Tracheal epithelial cell (primary cell): ENCODE data around the gene LNPK. TPM values are rescaled to one million over a fixed set of nuclear protein-coding genes. Genes with fewer than 3 reads are reported as not detected.

Source experiments
- total RNA-seq: library from RNA; depleted of rRNA; stranded (reverse); fragments of >200 nt; gene quantifications from 2 replicates; pipeline ENCODE4 v1.2.1, GENCODE V29; 2014

The LNPK gene, protein sequence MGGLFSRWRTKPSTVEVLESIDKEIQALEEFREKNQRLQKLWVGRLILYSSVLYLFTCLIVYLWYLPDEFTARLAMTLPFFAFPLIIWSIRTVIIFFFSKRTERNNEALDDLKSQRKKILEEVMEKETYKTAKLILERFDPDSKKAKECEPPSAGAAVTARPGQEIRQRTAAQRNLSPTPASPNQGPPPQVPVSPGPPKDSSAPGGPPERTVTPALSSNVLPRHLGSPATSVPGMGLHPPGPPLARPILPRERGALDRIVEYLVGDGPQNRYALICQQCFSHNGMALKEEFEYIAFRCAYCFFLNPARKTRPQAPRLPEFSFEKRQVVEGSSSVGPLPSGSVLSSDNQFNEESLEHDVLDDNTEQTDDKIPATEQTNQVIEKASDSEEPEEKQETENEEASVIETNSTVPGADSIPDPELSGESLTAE
- 30.7 and 33.3 TPM in 2 replicates for total RNA-seq

DNA sequence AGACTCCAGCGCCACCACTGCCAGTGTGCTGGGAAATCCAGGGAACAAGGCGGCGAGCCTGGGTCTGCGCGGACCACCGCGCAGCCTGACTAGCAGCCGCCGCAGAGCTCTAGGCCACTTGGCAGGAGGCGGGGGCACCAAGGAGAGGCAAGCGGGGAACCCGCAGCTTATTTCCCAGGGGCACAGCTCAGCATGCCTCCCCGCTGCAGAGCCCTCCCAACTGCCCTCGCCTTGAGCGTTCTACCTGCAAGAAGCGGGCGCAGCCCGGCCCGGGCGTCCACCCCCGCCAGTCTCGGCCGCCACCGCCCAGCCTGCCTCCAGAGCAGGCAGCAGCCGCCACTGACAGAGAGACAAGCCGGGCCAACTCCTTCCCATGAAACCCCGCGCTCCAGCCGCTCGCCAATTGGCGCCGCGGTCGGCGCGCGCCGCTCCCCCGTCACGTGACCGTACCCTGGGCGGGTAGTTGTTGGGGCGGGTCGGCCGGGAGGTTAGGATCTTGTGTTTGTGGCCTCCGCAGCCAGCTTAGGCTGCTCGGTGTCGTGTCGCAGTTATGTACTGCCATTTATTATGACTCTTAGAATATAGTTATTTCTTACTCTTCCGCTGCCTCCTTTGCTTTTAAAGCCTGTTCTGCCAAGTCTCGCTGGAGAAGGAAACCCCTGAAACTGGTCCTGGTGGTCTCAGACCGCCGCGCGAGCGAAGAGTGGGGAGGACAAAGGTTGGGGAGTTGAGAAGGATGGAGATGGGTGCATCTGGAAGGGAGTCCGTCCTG lies at the start of gene LNPK:
Gene LNPK, minus strand, starts transcription at position 352 of the 772 bp plus-strand sequence. CDS start 6,683 bp downstream, outside the sequence.

Other genes starting within 250 kb of the LNPK start
- gene EVX2, start 81.7 kb upstream of the LNPK start, total RNA-seq, result not detected in 2 replicates
- gene HOXD13, start 90.5 kb upstream of the LNPK start, total RNA-seq, result not detected in 2 replicates
- not detected in 2 replicates for gene HOXD12, start 97.5 kb upstream of the LNPK start, total RNA-seq
- 0.96 TPM in 1 of 2 replicates, not detected in the other for gene HOXD11, start 105.0 kb upstream of the LNPK start, total RNA-seq
- gene HOXD10, start 114.5 kb upstream of the LNPK start, total RNA-seq, result 0.48 TPM in 1 of 2 replicates, not detected in the other
- gene HOXD9, start 120.5 kb upstream of the LNPK start, total RNA-seq, result 0.72 TPM in 1 of 2 replicates, not detected in the other
- 0.21 and 1.7 TPM in 2 replicates for gene HOXD8, start 127.4 kb upstream of the LNPK start, total RNA-seq
- gene HOXD4, start 149.3 kb upstream of the LNPK start, total RNA-seq, result 1.2 TPM in 1 of 2 replicates, not detected in the other
- 0.72 TPM in 1 of 2 replicates, not detected in the other for gene HOXD3, start 155.0 kb upstream of the LNPK start, total RNA-seq
- 0.21 and 1.7 TPM in 2 replicates for gene HOXD1, start 186.4 kb upstream of the LNPK start, total RNA-seq